Nucleus accumbens (tissue), 56 donors: ENCODE data around the gene DDX51.

ENCODE experiments used
- DNase-seq, 56 donors: peaks; one replicate each; lab custom pipeline; 2025; lab: John Stamatoyannopoulos, UW

Gene DDX51

GRCh38 chr12:132095520-132096409, 48.4 kb downstream of the DDX51 start:
- DNase-seq: no peak

DNA sequence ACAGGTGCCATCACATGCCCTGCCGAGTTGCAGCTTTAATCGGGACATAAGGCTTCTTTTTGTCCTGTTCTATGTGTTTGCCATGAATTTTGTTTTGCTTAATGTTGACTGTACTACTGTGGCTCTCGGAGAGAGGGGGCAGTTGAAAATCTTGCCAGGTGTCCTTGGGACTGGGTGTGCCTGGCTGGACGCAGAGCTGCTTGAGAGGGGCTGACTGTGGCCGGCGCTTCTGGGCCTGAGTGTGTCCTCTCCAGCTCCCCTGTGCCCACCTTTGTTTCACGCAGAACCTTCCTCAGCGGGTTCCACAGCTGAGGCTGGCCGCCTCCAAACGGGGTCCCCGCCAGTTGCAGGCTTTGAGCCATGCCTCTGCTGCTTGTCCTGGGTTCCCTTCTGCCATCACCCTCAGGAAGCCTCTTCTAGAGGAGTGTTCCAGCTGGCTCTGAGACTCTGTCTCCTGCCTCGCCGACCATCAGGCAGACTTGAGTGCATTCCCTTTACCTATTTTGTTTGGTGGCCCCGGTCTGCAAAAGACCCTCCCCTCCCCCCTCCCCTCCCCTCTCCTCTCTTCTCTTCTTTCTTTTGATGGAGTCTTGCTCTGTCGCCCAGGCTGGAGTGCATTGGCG, 49.7 kb downstream of the DDX51 start:
- DNase-seq: no peak

DNA sequence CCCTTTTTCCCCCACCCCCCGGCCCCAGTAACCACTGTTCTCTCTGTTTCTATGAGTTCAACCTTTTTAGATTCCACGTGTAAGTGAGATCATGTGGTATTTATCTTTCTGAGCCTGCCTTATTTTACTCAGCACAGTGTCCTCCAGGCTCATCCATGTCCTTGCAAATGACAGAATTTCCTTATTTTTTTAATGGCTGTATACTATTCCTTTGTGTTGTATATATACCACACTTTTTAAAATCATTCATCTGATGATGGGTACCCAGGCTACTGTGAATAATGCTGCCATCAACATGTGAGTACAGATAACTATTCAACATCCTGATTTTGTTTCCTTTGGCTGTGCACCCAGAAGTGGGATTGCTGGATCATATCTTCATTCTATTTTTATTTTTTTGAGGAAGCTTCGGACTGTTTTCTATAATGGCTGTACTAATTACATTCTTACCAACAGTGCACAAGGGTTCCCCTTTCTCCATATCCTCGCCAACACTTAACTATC, 54.7 kb downstream of the DDX51 start:
- no peak for DNase-seq
